B cell (primary cell): ENCODE results near the gene PEX11G. TPM values are rescaled to one million over a fixed set of nuclear protein-coding genes. Genes with fewer than 3 reads are reported as not detected.

ENCODE experiments used
- ATAC-seq: fragments of 200-7000 bp; cut with Tn5 transposase; one replicate; pipeline ENCODE4 v1.10.0; 2021; ENCODE audit warnings: low read depth, mild to moderate bottlenecking, moderate number of reproducible peaks, moderate library complexity
- CTCF ChIA-PET: fragments of 350-600 bp; sonication (Branson Sonifier 250); formaldehyde crosslinking; loops from one replicate; lab custom pipeline; 2021; ENCODE audit warnings: antibody characterized with exemption, inconsistent platforms; lab: Charles Lee
- POLR2A ChIA-PET: fragments of 350-600 bp; sonication (Branson Sonifier 250); formaldehyde crosslinking; loops from one replicate; lab custom pipeline; 2021; ENCODE audit warnings: antibody characterized with exemption; lab: Charles Lee
- DNase-seq: peaks from one replicate; pipeline ENCODE4 v3.0.0; 2013
- H2AFZ ChIP-seq: 2 replicates; pipeline ENCODE4 v1.6.1; 2012; ENCODE audit warnings: mild to moderate bottlenecking, low read depth, low read length; ENCODE audit not compliant: insufficient read depth, poor library complexity, severe bottlenecking
- H3K27ac ChIP-seq, 2 donors: 1 replicate in 1 of 2; 2 replicates in 1 of 2; pipeline ENCODE4 v1.5.1; 2012 to 2013; ENCODE audit warnings: low read length in 2 of 2, mild to moderate bottlenecking in 2 of 2, moderate library complexity in 1 of 2
- H3K27me3 ChIP-seq, 4 experiments: fragments of 200-600 bp in 1 of 4; sonication (generic) in 1 of 4; replicated peaks in 1 of 4; 1 replicate in 2 of 4; 2 replicates in 2 of 4; pipeline versions ENCODE4 v1.6.1 to v1.7.0; 2013 to 2016; ENCODE audit warnings: low read length in 3 of 4, mild to moderate bottlenecking in 2 of 4, mixed read lengths in 1 of 4, moderate library complexity in 1 of 4; ENCODE audit not compliant: insufficient read depth in 4 of 4, control insufficient read depth in 3 of 4; ENCODE audit errors: control extremely low read depth in 1 of 4
- H3K36me3 ChIP-seq, 2 experiments: replicated peaks in 1 of 2; 1 replicate in 1 of 2; 2 replicates in 1 of 2; pipeline versions ENCODE4 v1.6.1 to v1.7.1; 2013; ENCODE audit warnings: low read length in 1 of 2; ENCODE audit not compliant: insufficient read depth in 2 of 2, control insufficient read depth in 1 of 2; ENCODE audit errors: control extremely low read depth in 1 of 2, extremely low read depth in 1 of 2
- H3K4me1 ChIP-seq, 2 donors: fragments of 200-600 bp in 1 of 2; sonication (generic) in 1 of 2; 1 replicate in 1 of 2; 2 replicates in 1 of 2; pipeline versions ENCODE4 v1.5.1 to v1.6.1; 2013 to 2017; ENCODE audit warnings: low read length in 2 of 2; ENCODE audit not compliant: control insufficient read depth in 2 of 2, insufficient read depth in 2 of 2
- H3K4me2 ChIP-seq: replicated peaks from 2 replicates; pipeline ENCODE3; 2012; ENCODE audit warnings: mild to moderate bottlenecking, low read depth, low read length; ENCODE audit not compliant: poor library complexity, severe bottlenecking
- H3K4me3 ChIP-seq, 5 experiments: fragments of 200-600 bp in 1 of 5; sonication (generic) in 1 of 5; 1 replicate in 3 of 5; 2 replicates in 2 of 5; pipeline versions ENCODE4 v1.5.1 to v1.7.0; 2011 to 2016; ENCODE audit warnings: low read length in 4 of 5, mild to moderate bottlenecking in 4 of 5, low read depth in 2 of 5, control low read depth in 1 of 5, moderate library complexity in 1 of 5; ENCODE audit not compliant: insufficient read depth in 1 of 5; ENCODE audit errors: control extremely low read depth in 1 of 5, extremely low read depth in 1 of 5
- H3K79me2 ChIP-seq: fragments of 200-600 bp; sonication (generic); one replicate; pipeline ENCODE4 v1.6.0; 2016; ENCODE audit warnings: low read length; ENCODE audit not compliant: control insufficient read depth, insufficient read depth
- H3K9ac ChIP-seq: fragments of 200-600 bp; sonication (generic); 2 replicates; pipeline ENCODE4 v1.6.1; 2017; ENCODE audit warnings: mild to moderate bottlenecking, low read length, moderate library complexity
- H3K9me3 ChIP-seq, 3 donors: one replicate each; pipeline versions ENCODE4 v1.6.1 to v1.7.1; 2013; ENCODE audit warnings: low read length in 2 of 3; ENCODE audit not compliant: control insufficient read depth in 2 of 3, insufficient read depth in 1 of 3; ENCODE audit errors: control extremely low read depth in 1 of 3
- H4K20me1 ChIP-seq: 2 replicates; pipeline ENCODE4 v1.6.0; 2012; ENCODE audit warnings: mild to moderate bottlenecking, low read length; ENCODE audit not compliant: insufficient read depth, control insufficient read depth, poor library complexity, severe bottlenecking
- H3K27ac Mint-ChIP-seq: one replicate; pipeline ENCODE4 v1.8.0; 2021; ENCODE audit warnings: mixed read lengths
- H3K27me3 Mint-ChIP-seq: one replicate; pipeline ENCODE4 v1.8.0; 2021; ENCODE audit warnings: mixed read lengths
- H3K4me1 Mint-ChIP-seq: one replicate; pipeline ENCODE4 v1.8.0; 2021; ENCODE audit warnings: mixed read lengths
- H3K4me3 Mint-ChIP-seq: one replicate; pipeline ENCODE4 v1.8.0; 2021; ENCODE audit warnings: mixed read lengths
- H3K9me3 Mint-ChIP-seq: one replicate; pipeline ENCODE4 v1.8.0; 2022; ENCODE audit warnings: mixed read lengths; ENCODE audit not compliant: insufficient read depth
- EZH2 ChIP-seq: IDR thresholded peaks from 2 replicates; pipeline ENCODE4 v1.6.1; 2012; ENCODE audit warnings: borderline replicate concordance, low read depth, mild to moderate bottlenecking, moderate library complexity, low read length; ENCODE audit not compliant: insufficient read depth, poor library complexity, severe bottlenecking
- WGBS: methylation state at CpG from one replicate; pipeline ENCODE4 v1.1.5; 2013; ENCODE audit warnings: missing lambda C conversion rate; ENCODE audit not compliant: insufficient coverage; 5-methylcytosine and 5-hydroxymethylcytosine counted together
- intact Hi-C: fragments of 100-400 bp; cut with micrococcal nuclease; formaldehyde crosslinking; loops from one replicate; pipeline ENCODE4 v1.10.0; 2022
- polyA plus RNA-seq: library from polyadenylated mRNA; depleted of rRNA; stranded (reverse); fragments of >200 nt; gene quantifications from 2 replicates; pipeline ENCODE4 v1.2.3, GENCODE V29; 2012
- total RNA-seq, 2 donors: library from RNA; stranded (reverse); fragments of 120-200 nt in 1 of 2; gene quantifications; 1 replicate in 1 of 2; 2 replicates in 1 of 2; pipeline versions ENCODE4 v1.2.3 to v1.2.4, GENCODE V29; 2013 to 2022
- TF ChIP-seq, protein P1 (sequence below): fragments of 200-600 bp; IDR thresholded peaks from one replicate; pipeline ENCODE4 v1.8.0; 2022; ENCODE audit warnings: antibody characterized with exemption, mild to moderate bottlenecking

The PEX11G gene
- total and polyA plus RNA-seq, 2 donors (not counting 1 experiment from before 2014, with no cell fraction given) = 0.40 to 0.62 TPM

DNA sequence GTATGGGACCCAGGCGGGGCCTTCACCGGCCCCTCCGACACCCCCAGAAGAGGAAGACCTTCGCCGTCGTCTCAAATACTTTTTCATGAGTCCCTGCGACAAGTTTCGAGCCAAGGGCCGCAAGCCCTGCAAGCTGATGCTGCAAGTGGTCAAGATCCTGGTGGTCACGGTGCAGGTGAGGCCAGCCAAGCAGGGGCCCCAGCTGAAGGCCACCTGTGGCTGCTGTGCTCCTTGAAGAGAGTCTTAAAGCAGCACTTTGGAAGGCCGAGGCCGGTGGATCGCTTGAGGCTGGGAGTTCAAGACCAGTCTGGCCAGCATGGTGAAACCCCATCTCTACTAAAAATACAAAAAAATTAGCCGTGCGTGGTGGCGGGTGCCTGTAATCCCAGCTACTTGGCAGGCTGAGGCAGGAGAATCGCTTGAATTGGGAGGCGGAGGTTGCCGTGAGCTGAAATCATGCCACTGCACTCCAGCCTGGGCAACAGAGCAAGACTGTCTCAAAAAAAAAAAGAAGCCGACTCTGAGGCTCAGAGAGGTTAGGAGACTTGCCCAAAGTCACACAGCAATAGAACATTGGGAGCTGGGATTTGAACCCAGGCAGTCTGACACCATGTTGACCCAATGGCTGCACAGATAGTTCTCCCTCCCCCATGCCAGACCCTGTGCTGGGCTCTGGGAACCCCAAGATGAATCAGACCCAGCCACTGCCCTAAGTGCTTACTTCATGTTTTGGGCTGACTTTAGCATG lies 36.3 kb upstream of the PEX11G start:
- H4K20me1 ChIP-seq = no peaks in the 10 kb centered on the region
- TF ChIP-seq, protein P1, sequence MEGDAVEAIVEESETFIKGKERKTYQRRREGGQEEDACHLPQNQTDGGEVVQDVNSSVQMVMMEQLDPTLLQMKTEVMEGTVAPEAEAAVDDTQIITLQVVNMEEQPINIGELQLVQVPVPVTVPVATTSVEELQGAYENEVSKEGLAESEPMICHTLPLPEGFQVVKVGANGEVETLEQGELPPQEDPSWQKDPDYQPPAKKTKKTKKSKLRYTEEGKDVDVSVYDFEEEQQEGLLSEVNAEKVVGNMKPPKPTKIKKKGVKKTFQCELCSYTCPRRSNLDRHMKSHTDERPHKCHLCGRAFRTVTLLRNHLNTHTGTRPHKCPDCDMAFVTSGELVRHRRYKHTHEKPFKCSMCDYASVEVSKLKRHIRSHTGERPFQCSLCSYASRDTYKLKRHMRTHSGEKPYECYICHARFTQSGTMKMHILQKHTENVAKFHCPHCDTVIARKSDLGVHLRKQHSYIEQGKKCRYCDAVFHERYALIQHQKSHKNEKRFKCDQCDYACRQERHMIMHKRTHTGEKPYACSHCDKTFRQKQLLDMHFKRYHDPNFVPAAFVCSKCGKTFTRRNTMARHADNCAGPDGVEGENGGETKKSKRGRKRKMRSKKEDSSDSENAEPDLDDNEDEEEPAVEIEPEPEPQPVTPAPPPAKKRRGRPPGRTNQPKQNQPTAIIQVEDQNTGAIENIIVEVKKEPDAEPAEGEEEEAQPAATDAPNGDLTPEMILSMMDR = no peak
- no peak for TF ChIP-seq EZH2
- DNase-seq = no peak
- peaks cover 13 to 23% of the 10 kb centered on the region in 2 donors for H3K4me1 ChIP-seq
- CTCF ChIA-PET = no interaction called here
- Mint-ChIP-seq H3K27ac (no peak overlapping the region), H3K4me3 (peak overlapping the region; percentile 29), H3K4me1 (peaks cover 12% of the 10 kb centered on the region), H3K9me3 (no peaks in the 10 kb centered on the region), H3K27me3 (no peaks in the 10 kb centered on the region)
- no peak for ATAC-seq
- H3K27ac ChIP-seq = no peak overlapping the region
- no peak overlapping the region for H3K4me2 ChIP-seq
- no peaks in the 10 kb centered on the region for H3K27me3 ChIP-seq
- no peak overlapping the region for H3K4me3 ChIP-seq
- POLR2A ChIA-PET = no interaction called here
- H3K36me3 ChIP-seq = peaks cover 0 to 7% of the 10 kb centered on the region in 2 experiments
- H3K9me3 ChIP-seq = peaks cover 0 to 3% (median 0%) of the 10 kb centered on the region in 3 donors
- WGBS = 95% methylated on average over 15 of the region's 20 CpGs
- H2AFZ ChIP-seq = no peak overlapping the region
- H3K79me2 ChIP-seq = no peaks in the 10 kb centered on the region
- H3K9ac ChIP-seq = no peak overlapping the region
- intact Hi-C loops = loop anchor here (5.0 kb wide), 1 partner anchor 1803 kb away; the partner anchor contains the start of genes CATSPERD and LONP1

DNA sequence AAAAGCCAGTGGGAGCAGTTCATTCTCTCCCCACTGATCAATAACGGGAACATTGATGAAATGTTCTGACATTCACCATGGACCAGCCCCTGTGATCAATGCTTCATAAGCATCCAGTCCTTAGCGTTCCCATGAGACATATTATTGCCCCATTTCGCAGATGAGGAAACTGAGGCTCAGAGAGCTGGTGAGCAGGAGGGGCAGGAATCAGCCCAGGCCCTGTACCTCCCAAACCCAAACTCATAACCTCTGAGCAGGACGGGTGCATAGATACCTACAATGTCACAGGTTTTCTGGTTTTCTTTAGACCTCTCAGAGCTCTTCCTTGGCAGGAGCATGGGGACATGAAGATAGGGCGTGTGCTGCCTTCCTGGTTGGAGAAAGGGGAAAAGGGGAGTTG lies 35.7 kb upstream of the PEX11G start:
- H3K27ac Mint-ChIP-seq = no peak overlapping the region
- H3K27ac ChIP-seq = no peak overlapping the region
- H3K4me3 ChIP-seq = no peak overlapping the region
- intact Hi-C loops = loop anchor here (5.0 kb wide), 1 partner anchor 1802 kb away; the partner anchor contains the start of genes CATSPERD and LONP1
- no peak for DNase-seq
- no peaks in the 10 kb centered on the region for H3K27me3 Mint-ChIP-seq
- H3K27me3 ChIP-seq = no peaks in the 10 kb centered on the region
- ATAC-seq = no peak
- H3K9ac ChIP-seq = no peak overlapping the region
- no peaks in the 10 kb centered on the region for H3K9me3 Mint-ChIP-seq
- H3K4me3 Mint-ChIP-seq = peak overlapping the region; percentile 29
- H3K4me2 ChIP-seq = no peak overlapping the region
- peaks cover 13 to 23% of the 10 kb centered on the region in 2 donors for H3K4me1 ChIP-seq
- POLR2A ChIA-PET = interaction anchor here (0.6 kb wide), 1 partner anchor 126 kb away, joined by 4 read pairs; no protein-coding TSS in a partner anchor
- no peaks in the 10 kb centered on the region for H3K79me2 ChIP-seq
- CTCF ChIA-PET = no interaction called here
- 93% methylated on average over 3 of the region's 5 CpGs for WGBS
- no peak for TF ChIP-seq EZH2
- TF ChIP-seq, protein P1 = no peak
- H4K20me1 ChIP-seq = no peaks in the 10 kb centered on the region
- peaks cover 12% of the 10 kb centered on the region for H3K4me1 Mint-ChIP-seq
- H2AFZ ChIP-seq = no peak overlapping the region
- peaks cover 0 to 5% of the 10 kb centered on the region in 2 experiments for H3K36me3 ChIP-seq
- H3K9me3 ChIP-seq = peaks cover 0 to 3% (median 0%) of the 10 kb centered on the region in 3 donors
